ENCODE results near the gene ARF1.
A peak's percentile ranks its signal among the peaks of the same experiment; 100 is the strongest.

Gene ARF1

DNA sequence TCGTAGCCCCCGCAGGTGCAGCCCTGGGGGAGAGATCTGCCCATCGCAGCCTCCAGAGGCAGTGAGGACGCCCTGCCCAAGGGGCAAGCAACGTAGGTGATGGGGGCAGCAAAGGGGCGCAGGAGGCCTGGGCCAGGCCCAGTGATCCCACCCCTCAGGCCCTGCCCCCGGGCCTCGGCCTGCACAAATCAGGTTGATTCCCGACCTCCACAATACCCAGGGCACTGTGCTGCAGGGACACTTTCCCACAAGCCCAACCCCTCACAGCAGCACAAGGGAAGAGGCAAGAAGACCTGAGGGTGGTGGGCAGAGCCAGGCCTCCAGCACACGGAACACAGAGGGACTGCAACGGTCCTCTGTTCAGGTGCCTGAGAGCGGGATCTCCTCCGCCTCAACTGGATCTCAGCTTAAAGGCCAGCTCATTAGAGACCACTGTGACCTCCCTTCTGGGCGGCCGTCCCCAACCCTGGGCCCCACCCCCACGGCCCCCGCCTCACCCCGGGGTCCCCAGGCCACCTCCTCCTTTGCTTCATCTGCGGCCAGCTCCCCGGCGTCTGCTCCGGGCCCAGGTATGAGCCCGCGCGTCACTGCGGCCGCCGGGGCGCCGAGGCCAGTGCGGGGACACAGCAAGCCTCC lies 812 bp upstream of the ARF1 start:
- 0 out of 2 replicates have a peak, but pooled peaks have one; percentile 8 for TF ChIP-seq POLR2A (IDR thresholded peaks at IDR 0.05; ENCODE audit: low read depth, low read length)
- FAIRE-seq (no peak), DNase-seq (ENCODE audit: insufficient read length, low spot score) (no peak)

DNA sequence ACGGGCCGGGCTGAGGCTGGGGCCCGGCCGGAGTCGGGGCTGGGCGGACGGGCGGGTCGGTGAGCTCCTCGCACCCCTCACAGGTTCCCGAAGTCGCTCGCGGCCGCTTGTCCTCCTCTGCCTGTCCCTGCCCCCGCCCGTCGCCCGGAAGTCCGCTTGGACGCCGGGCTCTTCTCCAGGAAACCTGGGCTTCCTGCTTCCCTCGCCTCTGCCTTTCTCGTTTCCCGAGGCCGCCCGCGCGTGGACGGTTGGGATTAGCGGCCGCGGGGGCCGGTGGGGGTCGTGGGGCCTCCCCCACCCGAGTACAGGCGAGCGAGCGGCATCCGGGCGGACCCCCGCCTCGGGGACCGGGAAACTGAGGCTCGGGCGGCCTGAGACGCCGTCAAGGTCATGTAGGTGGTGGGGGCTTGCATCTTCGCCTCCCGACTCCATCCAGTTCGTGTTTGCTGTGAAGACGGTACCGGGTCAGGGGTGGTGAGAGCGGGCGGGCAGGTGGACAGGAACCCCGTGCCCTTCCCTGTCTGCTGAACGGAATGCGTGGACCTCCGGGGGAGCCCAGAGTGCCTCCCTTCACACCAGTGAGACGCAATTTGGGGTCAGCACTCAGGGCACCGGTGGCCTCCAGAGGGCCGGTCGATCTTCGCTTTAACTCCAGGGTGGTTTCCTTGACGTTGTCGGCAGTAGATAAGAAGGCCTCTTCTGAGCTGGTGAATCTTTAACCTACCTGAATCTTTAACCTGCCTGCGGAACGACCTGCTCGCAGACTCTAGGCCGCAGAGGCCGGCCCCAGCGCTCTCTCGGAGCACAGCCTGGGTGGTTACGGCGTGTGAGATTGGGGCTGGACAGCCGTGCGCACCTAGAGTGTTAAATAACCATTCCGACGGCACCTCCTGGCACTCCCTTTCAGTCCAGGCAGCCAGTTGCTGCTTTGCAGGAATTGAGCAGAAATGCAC lies 686 bp downstream of the ARF1 start:
- TF ChIP-seq POLR2A (IDR thresholded peaks at IDR 0.05; ENCODE audit: low read depth, low read length), result no peak
- no peak for FAIRE-seq

DNA sequence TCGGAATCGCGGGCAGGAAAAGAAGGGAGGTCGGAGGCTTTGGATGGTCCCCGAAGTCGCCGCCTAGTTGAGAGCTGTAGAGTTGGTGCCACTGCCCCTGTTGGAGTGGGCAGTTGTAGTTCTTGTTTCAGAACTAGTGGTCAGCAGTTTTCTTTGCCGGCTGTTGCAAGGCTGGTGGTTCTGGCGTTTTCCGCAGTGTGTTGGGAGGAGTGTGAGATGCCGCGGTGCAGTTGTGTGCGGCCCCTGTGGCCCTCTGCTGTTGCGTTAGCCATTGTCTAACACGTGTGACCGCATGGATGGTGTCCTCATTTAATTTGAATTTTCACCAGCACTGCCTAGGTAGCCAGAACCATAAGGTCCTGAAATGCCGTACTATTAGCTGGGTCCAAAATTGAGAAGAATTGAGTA lies 1.4 kb downstream of the ARF1 start:
- TF ChIP-seq POLR2A (IDR thresholded peaks at IDR 0.05; ENCODE audit: low read depth, low read length), result no peak
- DNase-seq (ENCODE audit: insufficient read length, low spot score) (no peak), FAIRE-seq (no peak)

More for the DNA sequence above, 686 bp downstream of the ARF1 start:
- DNase-seq (ENCODE audit: insufficient read length, low spot score), result no peak

DNA sequence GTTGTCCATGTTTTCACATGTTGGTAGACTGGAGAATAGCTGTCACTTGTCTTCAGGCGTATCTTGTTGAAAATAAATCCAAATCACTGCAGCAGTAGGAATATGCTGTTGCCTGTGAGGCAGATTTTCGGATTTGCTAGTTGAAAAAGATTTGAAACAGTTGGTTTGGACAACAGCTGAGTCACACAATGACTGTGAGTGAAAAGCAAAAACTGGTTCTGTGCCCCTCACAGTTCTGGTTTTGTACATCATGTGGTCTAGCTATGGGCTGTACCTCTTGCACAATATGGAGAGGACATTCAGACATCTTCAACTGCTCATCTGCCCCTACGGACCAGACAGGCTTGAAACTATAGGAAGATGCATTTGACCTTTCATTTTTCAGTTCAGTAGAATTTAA lies 1.8 kb downstream of the ARF1 start:
- no peak for TF ChIP-seq POLR2A (IDR thresholded peaks at IDR 0.05; ENCODE audit: low read depth, low read length)
- FAIRE-seq, result no peak
- no peak for DNase-seq (ENCODE audit: insufficient read length, low spot score)

DNA sequence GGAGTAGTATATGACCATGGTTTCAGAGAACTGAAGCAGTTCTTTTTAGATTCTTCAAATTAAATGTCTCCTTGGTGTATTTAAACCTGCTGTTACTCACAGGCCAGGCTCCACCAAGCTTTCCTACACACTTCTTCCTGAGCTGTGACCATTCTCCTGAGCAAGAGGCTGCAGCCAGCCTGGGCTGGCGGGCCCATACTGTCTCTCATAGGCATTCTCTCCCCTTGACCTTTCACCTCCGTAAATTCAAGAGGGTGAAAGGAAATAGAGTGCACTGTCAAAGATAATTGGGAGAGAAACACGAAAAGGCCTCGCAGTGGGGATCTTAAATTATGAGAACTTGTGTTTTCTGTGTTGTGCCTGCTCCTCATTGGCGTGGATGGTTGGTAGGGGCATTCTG lies 2.3 kb downstream of the ARF1 start:
- no peak for TF ChIP-seq POLR2A (IDR thresholded peaks at IDR 0.05; ENCODE audit: low read depth, low read length)
- no peak for DNase-seq (ENCODE audit: insufficient read length, low spot score)
- no peak for FAIRE-seq

DNA sequence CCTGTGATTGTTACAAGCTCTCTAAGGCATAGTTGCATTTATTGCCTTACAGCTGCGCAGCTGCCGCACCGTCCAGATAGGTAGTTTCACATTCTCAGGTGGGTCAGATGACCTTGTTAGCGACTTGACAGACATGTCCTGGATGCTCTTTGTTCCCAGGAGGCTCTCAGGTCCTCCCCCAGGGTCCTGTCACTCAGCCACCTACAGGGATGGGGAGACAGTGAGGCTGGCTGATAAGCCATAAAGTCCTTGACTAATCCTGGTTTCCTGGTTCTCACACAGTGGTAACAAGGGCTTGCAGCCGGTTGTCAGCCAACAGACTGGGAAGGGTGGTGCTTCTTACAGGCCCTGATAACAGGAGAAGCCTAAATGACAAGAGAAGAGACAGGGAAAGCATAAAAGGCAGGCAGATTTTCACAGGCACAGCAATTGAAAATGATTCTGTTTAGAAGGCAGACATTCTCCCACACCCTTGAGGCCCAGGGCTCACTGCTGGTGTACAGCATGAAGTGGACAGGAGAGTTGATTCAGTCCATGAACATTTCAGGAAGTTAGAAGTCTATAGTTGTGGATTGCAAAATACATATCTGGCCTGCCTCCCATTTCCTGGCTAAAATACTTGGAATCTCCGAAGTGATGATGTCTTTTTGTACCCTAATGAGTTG lies 2.9 kb downstream of the ARF1 start:
- DNase-seq (ENCODE audit: insufficient read length, low spot score) (no peak), FAIRE-seq (no peak)
- TF ChIP-seq POLR2A (IDR thresholded peaks at IDR 0.05; ENCODE audit: low read depth, low read length), result no peak

DNA sequence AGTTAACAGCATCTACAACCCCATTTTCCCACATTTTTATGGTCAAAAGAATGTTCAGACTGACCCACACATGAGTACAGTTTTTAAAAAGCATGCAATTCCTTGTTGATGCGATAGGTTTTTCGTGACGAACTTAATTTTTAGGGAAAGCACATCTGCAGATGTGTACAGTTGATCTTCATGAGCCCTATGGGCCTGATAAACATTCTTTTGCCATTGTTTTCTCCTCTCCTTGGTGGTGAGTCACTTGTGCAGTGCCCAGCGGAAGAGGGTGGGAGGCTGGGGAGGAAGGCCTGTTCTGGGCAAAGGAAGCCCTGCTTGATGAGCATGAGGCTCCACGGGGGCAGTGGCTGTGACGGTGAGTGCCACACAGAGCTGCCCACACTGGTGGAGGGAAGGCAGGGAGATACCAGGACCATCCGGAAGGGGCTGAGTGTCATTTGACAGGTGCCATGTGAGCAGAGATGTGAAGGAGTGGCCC lies 5.3 kb downstream of the ARF1 start:
- no peak for FAIRE-seq
- TF ChIP-seq POLR2A (IDR thresholded peaks at IDR 0.05; ENCODE audit: low read depth, low read length), result 0 out of 2 replicates have a peak, but pooled peaks have one; percentile 24
- peak; percentile 86 for DNase-seq (ENCODE audit: insufficient read length, low spot score)

DNA sequence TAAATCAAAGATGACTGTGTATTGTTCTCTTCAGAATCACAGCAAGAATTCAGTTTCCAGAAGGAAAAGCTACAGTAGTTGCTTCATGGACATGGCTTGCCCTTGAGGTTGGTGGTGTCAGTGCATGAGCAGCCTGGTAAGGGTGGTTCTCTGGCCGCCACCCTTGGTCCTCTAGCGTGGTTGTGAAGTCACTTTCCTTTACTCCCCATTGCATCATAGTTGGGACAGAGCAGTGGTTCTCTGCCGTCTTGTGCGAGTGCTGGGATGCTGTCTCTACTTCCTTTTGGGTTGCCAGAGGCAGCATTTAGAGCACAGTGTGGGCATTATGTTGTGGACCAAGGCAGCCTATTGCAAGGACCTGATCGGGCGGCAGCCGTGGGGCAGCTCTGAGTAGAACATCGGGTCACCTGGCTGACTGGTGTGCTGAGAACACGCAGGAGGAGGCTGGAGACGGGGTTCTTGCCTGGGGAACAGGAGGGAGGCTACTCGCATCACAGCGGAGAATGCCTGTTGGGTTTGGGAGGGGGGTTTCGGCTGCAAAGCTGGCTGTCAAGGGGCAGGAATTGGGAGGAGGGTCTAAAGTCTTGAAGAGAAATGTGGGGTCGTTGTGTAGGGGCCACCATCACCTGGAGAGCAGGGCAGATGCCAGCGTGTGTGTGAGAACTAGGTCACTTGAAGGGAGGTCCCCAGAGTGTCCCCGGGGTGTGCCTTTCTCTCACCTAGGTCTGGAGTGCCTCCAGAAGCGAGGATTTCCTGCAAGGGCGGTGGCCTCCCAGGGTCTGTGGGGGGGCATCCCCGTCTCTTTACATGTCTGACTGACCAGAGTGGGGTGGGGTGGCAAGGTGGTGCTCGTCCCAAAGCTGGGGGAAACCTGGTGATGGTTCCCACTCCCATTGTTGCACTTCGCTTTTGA lies 6.3 kb downstream of the ARF1 start:
- FAIRE-seq (no peak), DNase-seq (ENCODE audit: insufficient read length, low spot score) (no peak)
- no peak for TF ChIP-seq POLR2A (IDR thresholded peaks at IDR 0.05; ENCODE audit: low read depth, low read length)

DNA sequence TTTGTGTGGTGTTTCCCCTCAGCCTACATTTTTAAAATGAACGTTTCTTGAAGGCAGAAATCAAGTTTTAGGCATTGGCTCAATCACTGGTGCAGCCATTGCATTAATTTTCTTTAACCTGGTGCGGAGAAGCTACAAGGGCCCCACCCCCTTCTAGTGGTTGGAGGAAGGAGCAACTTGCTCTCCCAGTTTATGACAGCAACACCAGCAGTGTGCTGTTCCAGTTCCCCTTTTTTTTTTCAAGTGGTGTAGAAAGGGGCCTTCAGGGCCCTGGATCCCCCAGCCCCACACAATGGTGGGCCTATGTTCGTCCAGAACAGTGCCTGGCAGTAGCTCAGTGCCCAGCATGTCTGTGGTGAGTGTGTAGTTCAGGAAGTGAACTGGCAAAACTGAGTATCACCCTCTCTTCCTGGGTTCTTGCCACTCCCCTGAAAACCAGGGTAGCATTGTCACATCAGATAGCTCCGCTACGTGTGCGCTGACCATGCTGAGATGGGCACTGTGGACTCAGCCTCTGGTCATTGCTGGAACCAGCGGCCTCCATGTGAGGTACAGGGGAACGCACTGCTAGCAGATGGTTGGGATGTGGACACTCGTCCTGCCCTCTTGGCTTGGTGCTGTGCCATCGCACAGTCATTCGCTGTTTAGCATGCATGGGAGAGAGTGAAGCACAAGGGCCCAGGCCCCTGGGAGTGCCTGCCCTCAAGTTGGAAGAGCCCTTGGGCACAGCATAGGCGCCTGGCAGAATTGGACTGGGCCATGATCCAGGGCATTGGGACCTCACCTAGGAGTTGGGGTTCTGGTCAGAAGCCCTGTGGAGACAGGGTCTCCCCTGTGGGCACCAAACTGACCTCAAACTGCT lies 7.2 kb downstream of the ARF1 start:
- no peak for TF ChIP-seq POLR2A (IDR thresholded peaks at IDR 0.05; ENCODE audit: low read depth, low read length)
- no peak for DNase-seq (ENCODE audit: insufficient read length, low spot score)
- FAIRE-seq, result no peak

DNA sequence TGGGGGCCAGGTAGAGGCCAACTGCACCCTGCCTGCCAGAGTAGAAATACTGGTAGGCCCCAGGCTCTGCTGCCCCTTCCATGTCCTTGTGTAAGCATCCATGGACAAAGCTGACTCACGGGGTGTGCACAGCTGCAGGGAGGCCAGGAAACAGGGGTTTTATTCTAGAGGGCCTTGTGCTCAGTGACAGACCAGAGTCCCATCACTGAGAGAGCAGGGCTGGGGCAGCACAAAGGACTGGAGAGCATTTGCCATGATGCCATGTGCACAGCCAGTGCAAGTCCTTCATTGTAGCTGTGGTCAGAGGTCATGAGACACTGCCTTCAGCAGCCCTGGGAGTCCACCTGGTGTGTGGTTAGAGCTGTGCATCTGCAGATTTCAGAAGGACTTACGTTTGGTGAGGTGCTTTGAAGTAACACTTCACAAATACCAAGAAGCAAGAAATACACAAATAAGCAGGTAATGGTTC lies 8.1 kb downstream of the ARF1 start:
- FAIRE-seq (no peak), DNase-seq (ENCODE audit: insufficient read length, low spot score) (no peak)
- TF ChIP-seq POLR2A (IDR thresholded peaks at IDR 0.05; ENCODE audit: low read depth, low read length), result no peak

DNA sequence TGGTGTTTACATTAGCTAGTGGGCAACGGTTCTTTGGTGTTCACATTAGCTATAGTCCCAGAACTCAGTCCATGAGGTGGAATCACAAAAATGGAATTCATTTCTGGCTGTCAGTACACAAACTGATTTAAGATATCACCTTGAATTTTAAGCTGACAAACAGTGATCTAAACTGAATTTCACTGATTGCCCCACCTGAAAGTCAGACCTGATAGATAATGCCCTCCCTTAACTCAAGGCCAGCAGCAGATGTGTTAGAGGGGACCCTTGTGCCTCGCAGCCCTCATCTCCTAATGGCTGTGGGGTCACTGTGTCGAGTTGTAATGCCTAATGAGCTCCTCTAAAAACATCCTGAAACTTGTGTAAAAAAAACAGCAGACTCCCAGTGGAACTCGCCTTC lies 8.6 kb downstream of the ARF1 start:
- no peak for DNase-seq (ENCODE audit: insufficient read length, low spot score)
- FAIRE-seq, result no peak
- TF ChIP-seq POLR2A (IDR thresholded peaks at IDR 0.05; ENCODE audit: low read depth, low read length), result no peak

DNA sequence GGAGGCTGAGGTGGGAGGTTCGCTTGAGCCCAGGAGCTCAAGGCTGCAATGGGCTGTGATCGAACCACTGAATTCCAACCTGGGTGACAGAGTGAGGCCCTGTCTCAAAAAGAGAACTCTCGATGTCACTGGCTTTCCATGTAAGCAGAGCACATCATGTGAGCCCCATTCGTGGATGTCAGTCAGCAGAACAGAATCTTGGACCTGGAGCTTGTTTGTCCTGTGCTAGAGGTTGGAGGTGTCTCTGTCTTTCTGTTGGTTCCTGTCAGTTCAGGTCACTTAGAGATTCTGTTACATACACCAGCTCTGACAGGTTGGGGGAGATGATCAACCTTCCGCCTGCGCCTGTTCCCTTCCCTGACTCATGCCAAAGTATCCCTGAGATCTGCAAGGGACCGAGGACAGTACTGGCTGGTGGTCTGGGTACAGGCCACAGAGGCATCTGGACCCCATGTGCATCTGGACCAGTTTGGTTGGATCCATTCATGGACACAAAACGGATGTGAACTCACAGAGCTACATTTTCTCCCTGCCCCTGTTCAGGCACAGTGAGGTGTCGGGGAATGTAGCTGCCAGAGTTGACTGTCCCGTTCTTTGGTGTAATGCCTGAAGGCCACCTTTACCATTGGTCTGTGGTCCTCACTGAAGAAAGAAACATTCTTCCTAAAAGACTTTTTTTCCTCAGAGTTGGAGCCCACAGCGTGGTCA lies 10.0 kb downstream of the ARF1 start:
- FAIRE-seq (no peak), DNase-seq (ENCODE audit: insufficient read length, low spot score) (no peak)
- no peak for TF ChIP-seq POLR2A (IDR thresholded peaks at IDR 0.05; ENCODE audit: low read depth, low read length)

All from H54 (cell line).